ENCODE measurements around the gene RAD21L1.

- TF ChIP-seq CTCF (IDR thresholded peaks at IDR 0.05; ENCODE audit: low read depth, low read length, poor library complexity, severe bottlenecking), result no peak
- no peak for TF ChIP-seq EZH2phosphoT487 (IDR thresholded peaks at IDR 0.05; ENCODE audit: borderline replicate concordance, low read length)
These were observed 19.7 kb downstream of the RAD21L1 start for GRCh38 chr20:1245578-1245977.

Measured in DOHH2 (cell line).